Urinary bladder (tissue), 4 donors: ENCODE results near the gene PSD. TPM values are rescaled to one million over a fixed set of nuclear protein-coding genes. Genes with fewer than 3 reads are reported as not detected.

Source experiments
- DNase-seq: peaks from one replicate; pipeline ENCODE4 v3.0.0-alpha.2; 2015; ENCODE audit errors: extremely low spot score
- H3K27ac ChIP-seq: one replicate; pipeline ENCODE4 v1.5.1; 2013; ENCODE audit warnings: low read depth, mild to moderate bottlenecking, moderate library complexity
- H3K36me3 ChIP-seq: one replicate; pipeline ENCODE4 v1.6.1; 2013; ENCODE audit warnings: mild to moderate bottlenecking, moderate library complexity; ENCODE audit not compliant: insufficient read depth
- H3K4me1 ChIP-seq: one replicate; pipeline ENCODE4 v1.6.1; 2013; ENCODE audit warnings: mild to moderate bottlenecking, moderate library complexity; ENCODE audit not compliant: insufficient read depth
- H3K4me3 ChIP-seq: one replicate; pipeline ENCODE4 v1.5.1; 2013; ENCODE audit warnings: low read depth, low read length
- WGBS: extraction: QIAGEN DNeasy Blood & Tissue Kit; methylation state at CpG from one replicate; pipeline ENCODE4 v1.1.7; 2013; 5-methylcytosine and 5-hydroxymethylcytosine counted together
- polyA plus RNA-seq: library from polyadenylated mRNA; stranded (reverse); fragments of 200-250 nt; gene quantifications from one replicate; pipeline ENCODE4 v1.2.3, GENCODE V29; 2013
- total RNA-seq: library from RNA; depleted of rRNA; stranded (reverse); fragments of >200 nt; gene quantifications from one replicate; pipeline ENCODE4 v1.2.3, GENCODE V29; 2014
- donor health status: healthy with polysubstance abuse.
- donor health status: healthy.

Gene PSD
- total and polyA plus RNA-seq, 2 donors, result 38.4 to 276 TPM

DNA sequence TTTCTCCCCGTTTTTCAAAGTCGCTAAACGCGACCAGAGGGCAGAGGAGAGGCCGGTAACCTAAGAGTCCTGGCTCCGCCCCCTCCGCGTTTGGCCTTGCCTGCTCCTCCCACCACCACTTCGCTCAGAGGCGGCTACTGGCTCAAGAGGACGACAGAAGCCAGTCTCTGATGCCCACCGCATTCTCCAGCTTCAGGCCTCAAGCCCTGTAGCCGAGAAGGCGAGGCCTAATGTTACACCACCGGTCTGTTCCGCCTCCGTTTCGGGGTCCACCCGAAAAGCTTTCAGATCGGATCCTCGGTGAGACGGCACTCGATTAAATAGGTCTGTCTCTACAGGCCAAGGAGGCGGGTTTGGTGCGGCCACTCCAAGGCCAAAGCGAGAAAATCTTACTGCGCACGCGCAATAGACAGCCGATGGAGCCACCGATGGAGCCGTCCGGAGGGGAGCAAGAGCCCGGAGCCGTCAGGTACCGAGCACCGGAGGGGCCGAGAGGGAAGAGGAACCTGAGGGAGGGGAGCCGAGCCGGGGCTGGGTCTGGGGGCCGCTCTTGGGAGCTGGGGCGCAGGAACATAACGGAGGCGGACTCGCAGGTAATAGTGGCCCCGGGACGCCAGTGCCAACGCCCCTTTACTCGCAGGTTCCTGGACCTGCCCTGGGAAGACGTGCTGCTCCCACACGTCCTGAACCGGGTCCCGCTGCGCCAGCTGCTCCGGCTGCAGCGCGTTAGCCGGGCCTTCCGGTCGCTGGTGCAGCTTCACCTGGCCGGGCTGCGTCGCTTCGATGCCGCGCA lies 2.3 kb upstream of the PSD start, which contains the start of gene FBXL15:
FBXL15 (plus strand) TSS at position 123 of the 793 bp plus-strand sequence; CDS start at position 417, 294 bp downstream.
- under 1% methylated on average over 66 of the region's 66 CpGs for WGBS

DNA sequence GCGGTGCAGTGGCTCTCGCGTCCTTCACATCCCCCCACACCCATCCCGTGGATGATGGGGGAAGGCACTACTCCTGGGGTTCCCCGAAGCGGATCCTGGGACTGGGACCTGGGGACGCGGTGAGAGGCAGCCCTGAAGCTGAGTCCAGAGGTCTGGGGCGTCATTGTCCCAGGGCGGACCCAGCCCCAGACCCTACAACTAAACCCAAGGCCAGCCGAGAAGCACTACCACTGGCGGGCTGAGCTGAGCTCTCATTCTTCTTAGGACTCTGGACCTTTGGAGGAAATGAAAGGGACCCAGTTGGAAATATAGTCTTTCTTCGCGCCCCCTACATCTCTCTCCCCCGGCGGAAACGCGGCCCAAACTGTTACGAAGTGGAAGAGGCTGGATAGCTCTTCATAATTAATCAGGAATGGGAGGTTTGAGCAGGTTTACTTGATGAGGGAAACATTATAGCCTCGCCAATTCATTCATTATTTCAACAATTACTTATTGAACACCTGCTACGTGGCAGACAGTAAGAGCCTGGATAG lies 1.7 kb upstream of the PSD start:
- Histone ChIP-seq H3K4me1 (no peaks in the 10 kb centered on the region), H3K4me3 (peak overlapping the region; percentile 89), H3K27ac (no peak overlapping the region), H3K36me3 (no peaks in the 10 kb centered on the region)
- WGBS, result 2% methylated on average over 21 of the region's 21 CpGs
- no peak for DNase-seq

More for the DNA sequence above, 2.3 kb upstream of the PSD start, which contains the start of gene FBXL15:
- no peaks in the 10 kb centered on the region for H3K4me1 ChIP-seq
- H3K4me3 ChIP-seq, result peak within 1 kb of the TSS; percentile 89
- peak within 1 kb of the TSS; percentile 86 for H3K27ac ChIP-seq
- no peaks in the 10 kb centered on the region for H3K36me3 ChIP-seq
- peak; percentile 97 for DNase-seq

GRCh38 chr10:102419269-102420180 lies 940 bp upstream of the PSD start:
- H3K27ac ChIP-seq, result no peak overlapping the region
- WGBS, result under 1% methylated on average over 54 of the region's 54 CpGs
- DNase-seq, result no peak
- peak overlapping the region; percentile 89 for H3K4me3 ChIP-seq
- no peaks in the 10 kb centered on the region for H3K36me3 ChIP-seq
- no peaks in the 10 kb centered on the region for H3K4me1 ChIP-seq

- WGBS, result 85% methylated on average over 20 of the region's 20 CpGs
- no peak overlapping the region for H3K27ac ChIP-seq
- H3K4me1 ChIP-seq, result no peaks in the 10 kb centered on the region
- H3K4me3 ChIP-seq, result no peak overlapping the region
- no peaks in the 10 kb centered on the region for H3K36me3 ChIP-seq
- no peak for DNase-seq
Measured at GRCh38 chr10:102416695-102417094, 1.9 kb downstream of the PSD start.

DNA sequence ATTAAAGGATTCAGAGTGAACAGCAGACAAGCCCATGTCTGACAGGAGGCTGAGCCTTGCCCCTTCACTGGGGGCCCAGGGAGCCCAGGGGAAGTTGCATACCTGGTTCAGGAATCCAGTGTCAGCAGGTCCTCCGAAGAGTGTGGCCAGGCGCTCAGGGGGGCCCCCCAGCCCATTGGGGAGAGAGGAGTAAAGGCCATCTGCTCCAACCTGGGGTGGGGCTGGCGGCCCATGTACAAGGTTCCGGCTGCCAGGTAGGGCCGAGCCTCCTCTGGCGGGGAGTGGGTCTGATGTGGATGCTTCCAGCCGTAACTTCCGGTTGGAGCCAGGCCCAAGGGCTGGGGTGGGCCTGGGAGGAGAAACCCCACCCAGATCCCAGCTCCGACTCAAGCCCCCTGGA lies 2.3 kb downstream of the PSD start:
- Histone ChIP-seq H3K4me1 (no peaks in the 10 kb centered on the region), H3K4me3 (no peak overlapping the region), H3K36me3 (no peaks in the 10 kb centered on the region), H3K27ac (no peak overlapping the region)
- no peak for DNase-seq
- 76% methylated on average over 9 of the region's 9 CpGs for WGBS

DNA sequence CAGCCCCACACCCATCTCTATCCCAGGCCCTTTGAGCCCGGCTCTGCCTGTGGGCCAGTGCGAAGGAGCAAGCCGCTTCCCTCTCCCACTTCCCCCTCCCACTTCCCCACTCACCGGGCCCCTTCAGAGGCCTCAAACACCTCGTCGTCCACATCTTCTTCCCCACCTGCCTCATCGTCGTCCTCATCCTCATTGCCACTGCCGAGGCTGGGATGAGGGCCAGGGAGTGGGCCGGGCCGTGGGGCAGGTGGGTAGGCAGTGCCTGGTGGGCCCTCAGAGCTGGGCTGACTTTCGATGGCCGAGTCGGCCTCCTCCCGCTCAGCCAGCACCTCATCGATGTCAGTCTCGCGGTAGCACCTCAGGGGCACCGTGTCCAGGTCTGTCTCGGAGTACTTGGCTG lies 3.8 kb downstream of the PSD start:
- no peak overlapping the region for H3K4me3 ChIP-seq
- 45% methylated on average over 20 of the region's 20 CpGs for WGBS
- no peak for DNase-seq
- H3K36me3 ChIP-seq, result no peaks in the 10 kb centered on the region
- no peak overlapping the region for H3K27ac ChIP-seq
- no peaks in the 10 kb centered on the region for H3K4me1 ChIP-seq

DNA sequence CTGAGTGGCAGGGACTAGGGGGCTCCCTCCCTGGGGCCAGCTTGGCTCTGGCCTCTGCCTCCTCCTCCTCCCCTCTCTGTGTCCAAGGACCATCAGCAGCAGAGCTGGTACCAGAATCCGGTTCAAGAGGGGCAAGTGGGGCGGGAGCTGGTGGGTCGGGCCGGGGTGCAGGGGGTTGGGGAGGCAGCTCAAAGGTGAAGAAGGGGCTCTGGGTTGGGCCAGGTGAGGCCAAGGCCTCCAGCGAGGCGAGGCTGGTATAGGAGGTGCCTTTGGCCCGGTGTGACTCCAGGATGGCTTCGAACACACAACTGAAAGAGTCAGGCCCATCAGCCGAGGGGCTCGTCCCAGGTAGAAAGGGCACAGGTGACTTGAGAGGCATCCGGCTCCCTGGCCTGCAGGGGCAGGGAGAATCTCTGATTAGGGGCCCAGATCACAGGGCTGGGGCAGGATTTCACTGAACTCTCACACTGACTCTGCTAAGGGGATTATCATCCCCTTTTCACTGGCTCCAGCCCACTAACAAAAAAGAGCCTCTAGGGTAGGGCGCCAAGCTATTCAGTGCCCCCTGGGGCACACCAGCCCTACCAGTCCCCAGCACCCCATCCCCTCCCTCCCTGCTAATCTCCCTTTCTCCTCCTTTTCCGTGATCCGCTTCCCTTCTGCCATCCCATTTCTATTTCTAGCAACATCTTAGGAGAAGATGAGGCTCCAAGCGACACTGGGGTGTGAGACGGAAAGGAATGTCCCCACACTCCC lies 4.6 kb downstream of the PSD start:
- 77% methylated on average over 16 of the region's 16 CpGs for WGBS

GRCh38 chr10:102413053-102413705 lies 5.4 kb downstream of the PSD start:
- H3K4me1 ChIP-seq, result no peaks in the 10 kb centered on the region
- no peak overlapping the region for H3K27ac ChIP-seq
- DNase-seq, result no peak
- H3K4me3 ChIP-seq, result no peak overlapping the region
- whole genome bisulfite sequencing, result 16% methylated on average over 5 of the region's 5 CpGs
- H3K36me3 ChIP-seq, result no peaks in the 10 kb centered on the region

More for the DNA sequence above, 4.6 kb downstream of the PSD start:
- Histone ChIP-seq H3K36me3 (no peaks in the 10 kb centered on the region), H3K4me1 (no peaks in the 10 kb centered on the region), H3K27ac (no peak overlapping the region), H3K4me3 (no peak overlapping the region)
- DNase-seq, result no peak

DNA sequence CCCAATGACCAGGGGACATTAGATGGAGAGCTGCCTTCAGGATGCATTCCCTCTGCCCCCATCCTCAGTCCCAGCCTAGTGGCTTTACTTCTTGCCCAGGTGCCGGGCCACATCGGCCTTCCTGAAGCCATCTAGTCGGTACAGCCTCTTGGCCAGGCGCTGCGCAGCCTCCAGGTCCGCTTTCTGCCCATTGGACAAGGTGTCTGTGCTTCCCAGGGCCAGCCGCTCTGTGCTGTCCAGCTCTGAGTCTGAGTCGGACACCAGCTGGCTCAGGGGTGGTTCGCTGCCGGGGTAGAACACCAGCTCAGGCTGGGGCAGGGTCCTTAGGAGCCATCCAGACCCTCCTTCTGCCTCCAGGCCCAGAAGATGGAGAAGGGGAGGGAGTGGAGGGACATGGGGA lies 6.3 kb downstream of the PSD start:
- no peak for DNase-seq
- 88% methylated on average over 10 of the region's 10 CpGs for WGBS

DNA sequence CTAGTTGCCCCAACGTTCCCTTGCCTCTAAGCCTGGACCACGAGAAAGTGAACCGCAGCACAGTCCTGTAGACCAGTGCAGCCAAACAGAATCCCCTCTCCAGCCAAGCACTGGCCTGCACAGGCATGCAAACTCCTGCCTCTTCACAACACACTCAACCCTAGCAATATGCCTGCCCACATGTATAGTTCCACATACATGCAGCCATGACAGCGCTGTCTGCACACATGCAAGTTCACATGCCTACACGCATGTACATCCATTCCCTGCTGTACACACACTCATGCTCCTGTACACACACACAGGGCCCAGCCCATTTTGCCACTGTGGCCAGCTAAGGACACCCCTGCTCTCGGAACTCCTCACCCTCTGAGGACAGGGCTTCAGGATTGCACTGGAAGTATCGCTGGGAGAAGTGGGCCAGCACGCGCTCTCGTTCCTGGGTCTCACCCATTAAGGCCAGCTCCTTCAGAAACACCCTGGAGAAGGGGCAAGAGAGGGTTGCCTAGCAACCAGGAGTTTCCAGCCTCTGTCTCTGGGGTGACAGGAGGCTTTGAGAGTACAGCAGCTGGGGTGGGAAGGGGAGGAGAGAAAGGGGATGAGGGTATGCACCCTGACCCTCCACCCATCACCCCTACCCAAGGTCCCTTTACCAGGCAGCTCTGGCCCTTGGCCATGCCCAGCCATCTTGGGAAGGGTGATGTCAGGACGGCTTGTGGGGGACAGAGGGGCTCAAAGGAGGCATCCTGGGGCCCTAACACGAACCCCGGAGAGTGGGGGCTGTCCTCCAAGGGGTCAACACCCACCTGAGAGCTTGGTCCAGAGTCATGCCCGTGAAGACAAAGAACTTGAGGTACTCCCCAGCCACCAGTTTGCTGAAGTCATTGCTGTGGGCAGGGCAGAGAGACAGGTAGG lies 7.0 kb downstream of the PSD start:
- 84% methylated on average over 14 of the region's 14 CpGs for WGBS
- DNase-seq, result no peak
- H3K4me1 ChIP-seq, result no peaks in the 10 kb centered on the region
- no peak overlapping the region for H3K27ac ChIP-seq
- H3K4me3 ChIP-seq, result no peak overlapping the region
- no peaks in the 10 kb centered on the region for H3K36me3 ChIP-seq

More for the DNA sequence above, 6.3 kb downstream of the PSD start:
- H3K27ac ChIP-seq, result no peak overlapping the region
- H3K4me1 ChIP-seq, result no peaks in the 10 kb centered on the region
- no peaks in the 10 kb centered on the region for H3K36me3 ChIP-seq
- no peak overlapping the region for H3K4me3 ChIP-seq

- 2% methylated on average over 48 of the region's 48 CpGs for WGBS
- H3K36me3 ChIP-seq, result no peaks in the 10 kb centered on the region
- H3K4me1 ChIP-seq, result no peaks in the 10 kb centered on the region
- peak; percentile 46 for DNase-seq
- H3K4me3 ChIP-seq, result peak overlapping the region; percentile 17
- no peak overlapping the region for H3K27ac ChIP-seq
Measured at GRCh38 chr10:102410429-102411073, 8.0 kb downstream of the PSD start.
